ENCODE measurements around the gene FJX1.

DNA sequence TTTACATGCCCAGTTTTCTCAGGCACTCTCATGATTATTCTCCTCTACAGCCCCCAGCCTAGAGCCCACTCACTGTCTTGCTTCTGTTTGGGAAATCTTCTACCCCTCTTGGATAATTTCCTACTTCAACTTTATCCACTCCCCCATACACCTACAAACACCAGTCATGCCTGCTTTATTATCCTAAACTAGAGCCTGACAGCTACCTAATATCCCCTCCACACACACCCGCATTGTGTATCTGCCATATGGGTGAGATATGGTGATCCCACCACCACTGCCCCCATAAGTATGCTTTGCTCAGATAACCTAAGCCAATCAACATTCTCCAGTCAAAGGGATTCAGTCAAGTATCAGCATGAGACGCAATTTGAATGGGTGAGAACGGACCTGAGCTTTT, 15.3 kb upstream of the FJX1 start:
- TF ChIP-seq POLR2A (IDR thresholded peaks at IDR 0.05; ENCODE audit: low read depth, low read length): no peak
- TF ChIP-seq TAF1 (IDR thresholded peaks at IDR 0.05; ENCODE audit: borderline replicate concordance, low read depth, low read length): no peak

All from GM12892 (cell line).